Esophagus squamous epithelium (tissue), 5 donors: ENCODE measurements around the gene IFT80. TPM values are rescaled to one million over a fixed set of nuclear protein-coding genes. Genes with fewer than 3 reads are reported as not detected.

Source experiments
- DNase-seq: peaks from one replicate; lab custom pipeline; 2025; lab: John Stamatoyannopoulos, UW
- H3K27ac ChIP-seq, 4 donors: fragments of 200-600 bp; sonication (generic); one replicate each; pipeline ENCODE4 v1.5.1; 2016 to 2019; ENCODE audit warnings: mild to moderate bottlenecking in 1 of 4
- H3K27me3 ChIP-seq, 4 donors: fragments of 200-600 bp; sonication (generic); 1 replicate in 3 of 4; 2 replicates in 1 of 4; pipeline versions ENCODE4 v1.5.1 to v1.6.0; 2017 to 2021; ENCODE audit warnings: antibody characterized with exemption in 1 of 4
- H3K36me3 ChIP-seq, 3 donors: fragments of 200-600 bp; sonication (generic); one replicate each; pipeline ENCODE4 v1.5.1; 2016 to 2019
- H3K4me1 ChIP-seq, 3 donors: fragments of 200-600 bp; sonication (generic); one replicate each; pipeline ENCODE4 v1.5.1; 2017 to 2019
- H3K4me3 ChIP-seq, 4 donors: fragments of 200-600 bp; sonication (generic); 1 replicate in 3 of 4; 2 replicates in 1 of 4; pipeline ENCODE4 v1.5.1; 2016 to 2019; ENCODE audit warnings: mild to moderate bottlenecking in 2 of 4, moderate library complexity in 1 of 4
- H3K9me3 ChIP-seq, 3 donors: fragments of 200-600 bp; sonication (generic); one replicate each; pipeline ENCODE4 v1.5.1; 2016 to 2019
- CTCF ChIP-seq, 6 experiments: fragments of 450-650 bp in 4 of 6; fragments of 200-600 bp in 2 of 6; sonication (generic) in 2 of 6; IDR thresholded peaks; one replicate each; pipeline ENCODE4 v1.5.1; 2016 to 2019; ENCODE audit warnings: antibody characterized with exemption in 6 of 6, mild to moderate bottlenecking in 4 of 6, moderate library complexity in 4 of 6
- POLR2A ChIP-seq, 4 donors: fragments of 450-650 bp; IDR thresholded peaks; one replicate each; pipeline ENCODE4 v1.6.1; 2017; ENCODE audit warnings: antibody characterized with exemption in 4 of 4, mild to moderate bottlenecking in 4 of 4, moderate library complexity in 3 of 4
- WGBS, 2 donors: methylation state at CpG; one replicate each; pipeline ENCODE4 v1.1.5; 2018; 5-methylcytosine and 5-hydroxymethylcytosine counted together
- intact Hi-C: fragments of 100-400 bp; cut with DNase I; formaldehyde crosslinking; loops from one replicate; pipeline ENCODE4 v1.15.0; 2022
- total RNA-seq, 4 donors: library from RNA; depleted of rRNA; stranded (reverse); fragments of >200 nt; gene quantifications; one replicate each; pipeline ENCODE4 v1.1.0, GENCODE V29; 2016
- donor health status: DM: yes; HTN: yes; CAD: no.

The IFT80 gene
- total RNA-seq, 4 donors from 2014 or later, result 10.8 to 20.4 (median 14.9) TPM

- DNase-seq, result no peak
- intact Hi-C loops, result no loop called here
Observed at GRCh38 chr3:160319322-160319721, 79.7 kb downstream of the IFT80 start.

GRCh38 chr3:160314995-160315394 is 84.0 kb downstream of the IFT80 start:
- H3K27ac ChIP-seq, result no peak overlapping the region
- no peaks in the 10 kb centered on the region for H3K27me3 ChIP-seq
- no peaks in the 10 kb centered on the region for H3K9me3 ChIP-seq
- intact Hi-C loops, result no loop called here
- DNase-seq, result no peak
- no peak for TF ChIP-seq CTCF (IDR thresholded peaks at IDR 0.05)
- TF ChIP-seq POLR2A (IDR thresholded peaks at IDR 0.05), result no peak
- no peak overlapping the region for H3K4me3 ChIP-seq
- H3K36me3 ChIP-seq, result peaks cover 0 to 35% (median 0%) of the 10 kb centered on the region in 3 donors
- H3K4me1 ChIP-seq, result no peaks in the 10 kb centered on the region

More at GRCh38 chr3:160319322-160319721, 79.7 kb downstream of the IFT80 start:
- TF ChIP-seq POLR2A (IDR thresholded peaks at IDR 0.05) (no peak), CTCF (IDR thresholded peaks at IDR 0.05) (no peak)
- H3K36me3 ChIP-seq, result peaks cover 0 to 27% (median 0%) of the 10 kb centered on the region in 3 donors
- H3K4me1 ChIP-seq, result no peaks in the 10 kb centered on the region
- H3K9me3 ChIP-seq, result no peaks in the 10 kb centered on the region
- H3K27ac ChIP-seq, result no peak overlapping the region
- H3K4me3 ChIP-seq, result no peak overlapping the region
- H3K27me3 ChIP-seq, result no peaks in the 10 kb centered on the region

GRCh38 chr3:160312014-160312624 is 86.9 kb downstream of the IFT80 start:
- H3K9me3 ChIP-seq, result no peaks in the 10 kb centered on the region
- intact Hi-C loops, result no loop called here
- H3K27ac ChIP-seq, result no peak overlapping the region
- H3K4me1 ChIP-seq, result no peaks in the 10 kb centered on the region
- DNase-seq, result no peak
- 90 to 100% methylated on average over 2 to 5 of the region's 5 CpGs for WGBS, 2 donors
- H3K36me3 ChIP-seq, result peaks cover 0 to 22% (median 0%) of the 10 kb centered on the region in 3 donors
- H3K4me3 ChIP-seq, result no peak overlapping the region
- no peaks in the 10 kb centered on the region for H3K27me3 ChIP-seq
- TF ChIP-seq CTCF (IDR thresholded peaks at IDR 0.05), result no peak
- no peak for TF ChIP-seq POLR2A (IDR thresholded peaks at IDR 0.05)

GRCh38 chr3:160302806-160303205 is 96.2 kb downstream of the IFT80 start:
- H3K9me3 ChIP-seq, result no peaks in the 10 kb centered on the region
- intact Hi-C loops, result no loop called here
- H3K4me3 ChIP-seq, result no peak overlapping the region
- H3K27ac ChIP-seq, result no peak overlapping the region
- DNase-seq, result no peak
- H3K4me1 ChIP-seq, result no peaks in the 10 kb centered on the region
- TF ChIP-seq CTCF (IDR thresholded peaks at IDR 0.05) (no peak), POLR2A (IDR thresholded peaks at IDR 0.05) (no peak)
- peaks cover 0 to 43% (median 0%) of the 10 kb centered on the region in 3 donors for H3K36me3 ChIP-seq
- no peaks in the 10 kb centered on the region for H3K27me3 ChIP-seq

- peaks cover 0 to 18% (median 0%) of the 10 kb centered on the region in 3 donors for H3K36me3 ChIP-seq
- H3K4me3 ChIP-seq, result no peak overlapping the region
- TF ChIP-seq POLR2A (IDR thresholded peaks at IDR 0.05) (no peak), CTCF (IDR thresholded peaks at IDR 0.05) (no peak)
- no peak for DNase-seq
- intact Hi-C loops, result no loop called here
- no peaks in the 10 kb centered on the region for H3K4me1 ChIP-seq
- H3K27me3 ChIP-seq, result no peaks in the 10 kb centered on the region
- no peak overlapping the region for H3K27ac ChIP-seq
- H3K9me3 ChIP-seq, result no peaks in the 10 kb centered on the region
Observed at GRCh38 chr3:160296591-160296990, 102.4 kb downstream of the IFT80 start.
